WERI-Rb-1 (cell line): Measurements from ENCODE around the gene OBSL1.

ENCODE experiments used
- DNase-seq: peaks from one replicate; pipeline ENCODE4 v3.0.0-alpha.2; 2020
- H3K27ac ChIP-seq: fragments of 250-450 bp; sonication (Bioruptor Pico); 2 replicates; pipeline ENCODE4 v1.5.1; 2020; ENCODE audit warnings: mild to moderate bottlenecking, moderate library complexity
- H3K27me3 ChIP-seq: fragments of 250-450 bp; sonication (Bioruptor Pico); 2 replicates; pipeline ENCODE4 v1.5.1; 2021; ENCODE audit warnings: mild to moderate bottlenecking, low read depth, moderate library complexity; ENCODE audit not compliant: insufficient read depth, severe bottlenecking
- H3K36me3 ChIP-seq: fragments of 250-450 bp; sonication (Bioruptor Pico); 2 replicates; pipeline ENCODE4 v1.5.1; 2020; ENCODE audit warnings: mild to moderate bottlenecking, moderate library complexity
- H3K4me3 ChIP-seq: 2 replicates; pipeline ENCODE4 v1.5.1; 2011; ENCODE audit warnings: low read depth, mild to moderate bottlenecking, control low read depth, low read length
- H3K9me3 ChIP-seq: fragments of 250-450 bp; sonication (Bioruptor Pico); 2 replicates; pipeline ENCODE4 v1.5.1; 2021; ENCODE audit warnings: mild to moderate bottlenecking, moderate library complexity; ENCODE audit not compliant: severe bottlenecking
- CTCF ChIP-seq: IDR thresholded peaks from 2 replicates; pipeline ENCODE4 v1.5.1; 2011; ENCODE audit warnings: low read depth, mild to moderate bottlenecking, control low read depth, inconsistent platforms, low read length

OBSL1 gene

GRCh38 chr2:219541611-219542180 is 29.6 kb downstream of the OBSL1 start:
- Histone ChIP-seq H3K27me3 (no peaks in the 10 kb centered on the region), H3K36me3 (peaks cover 56% of the 10 kb centered on the region), H3K4me3 (peak overlapping the region; percentile 17), H3K27ac (no peak overlapping the region), H3K9me3 (no peaks in the 10 kb centered on the region)
- peak; percentile 91 for DNase-seq
- TF ChIP-seq CTCF, result peak; percentile 82

GRCh38 chr2:219540784-219541504 is 30.4 kb downstream of the OBSL1 start:
- Histone ChIP-seq H3K27me3 (no peaks in the 10 kb centered on the region), H3K27ac (no peak overlapping the region), H3K9me3 (no peaks in the 10 kb centered on the region), H3K36me3 (peaks cover 55% of the 10 kb centered on the region), H3K4me3 (no peak overlapping the region)
- DNase-seq, result no peak
- TF ChIP-seq CTCF, result no peak

GRCh38 chr2:219539926-219540678 is 31.2 kb downstream of the OBSL1 start:
- Histone ChIP-seq H3K36me3 (peaks cover 52% of the 10 kb centered on the region), H3K27me3 (no peaks in the 10 kb centered on the region), H3K9me3 (no peaks in the 10 kb centered on the region), H3K27ac (no peak overlapping the region), H3K4me3 (no peak overlapping the region)
- no peak for DNase-seq
- TF ChIP-seq CTCF, result no peak

- peaks cover 52% of the 10 kb centered on the region for H3K36me3 ChIP-seq
- no peak overlapping the region for H3K27ac ChIP-seq
- H3K4me3 ChIP-seq, result no peak overlapping the region
- H3K27me3 ChIP-seq, result no peaks in the 10 kb centered on the region
- DNase-seq, result no peak
- no peaks in the 10 kb centered on the region for H3K9me3 ChIP-seq
- TF ChIP-seq CTCF, result no peak
Observed at GRCh38 chr2:219538956-219539788, 32.2 kb downstream of the OBSL1 start.

GRCh38 chr2:219538504-219538951 is 32.8 kb downstream of the OBSL1 start:
- no peak for DNase-seq
- Histone ChIP-seq H3K36me3 (peaks cover 51% of the 10 kb centered on the region), H3K9me3 (no peaks in the 10 kb centered on the region), H3K27me3 (no peaks in the 10 kb centered on the region), H3K4me3 (no peak overlapping the region), H3K27ac (no peak overlapping the region)
- TF ChIP-seq CTCF, result no peak
